AG04450 (cell line): ENCODE data around the gene MRPL22. TPM values are rescaled to one million over a fixed set of nuclear protein-coding genes. Genes with fewer than 3 reads are reported as not detected.

ENCODE experiments used
- CTCF ChIA-PET: fragments of 300-600, 350-600 bp; formaldehyde crosslinking; extraction: SDS; loops from one replicate; lab custom pipeline; 2022; ENCODE audit warnings: antibody characterized with exemption, inconsistent platforms; lab: Charles Lee
- POLR2A ChIA-PET: fragments of 350-600 bp; formaldehyde crosslinking; extraction: SDS; loops from one replicate; lab custom pipeline; 2021; ENCODE audit warnings: antibody characterized with exemption, inconsistent platforms; lab: Yijun Ruan, JAX
- DNase-seq: peaks from one replicate; pipeline ENCODE4 v3.0.0-alpha.2; 2011; ENCODE audit warnings: low read depth, low spot score
- H3K27ac ChIP-seq: one replicate; pipeline ENCODE4 v1.5.1; 2012; ENCODE audit warnings: low read depth, low read length, control low read depth
- H3K27me3 ChIP-seq: one replicate; pipeline ENCODE4 v1.6.0; 2012; ENCODE audit warnings: low read length; ENCODE audit not compliant: control insufficient read depth, insufficient read depth
- H3K4me3 ChIP-seq: 2 replicates; pipeline ENCODE4 v1.5.1; 2011; ENCODE audit warnings: mild to moderate bottlenecking, low read depth, low read length, control low read depth
- H3K9me3 ChIP-seq: 2 replicates; pipeline ENCODE4 v1.5.1; 2012; ENCODE audit warnings: low read length; ENCODE audit not compliant: control insufficient read depth, insufficient read depth
- polyA plus RNA-seq: library from polyadenylated mRNA; depleted of rRNA; stranded (reverse); fragments of >200 nt; gene quantifications from 2 replicates; pipeline ENCODE4 v1.2.3, GENCODE V29; 2011
- TF ChIP-seq, protein P1 (sequence below): IDR thresholded peaks from 2 replicates; pipeline ENCODE4 v1.5.1; 2011; ENCODE audit warnings: low read depth, low read length, control low read depth, inconsistent platforms

MRPL22 gene
- polyA plus RNA-seq, 1 experiment = 47.3 TPM

DNA sequence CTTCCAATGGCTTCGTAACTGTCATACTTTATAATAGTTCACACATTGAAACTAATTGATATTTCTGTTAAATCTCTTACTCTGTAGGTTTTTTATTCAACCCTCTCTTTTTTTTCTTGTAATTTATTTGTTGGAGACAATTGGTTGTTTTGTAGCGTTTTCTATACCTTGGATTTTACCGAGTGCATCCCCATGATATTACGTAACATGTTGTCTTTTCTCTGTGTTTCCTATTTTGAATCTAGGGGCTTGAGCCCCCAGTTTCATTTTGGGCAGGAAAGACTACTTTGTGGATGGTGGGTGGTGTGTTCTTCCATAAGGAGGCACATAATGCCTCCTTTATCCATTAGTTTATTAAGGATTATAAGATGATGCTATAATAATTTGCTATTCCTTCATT is 7.4 kb downstream of the MRPL22 start:
- Histone ChIP-seq H3K4me3 (no peak overlapping the region), H3K27ac (no peak overlapping the region), H3K9me3 (no peaks in the 10 kb centered on the region), H3K27me3 (no peaks in the 10 kb centered on the region)
- ChIA-PET POLR2A (no interaction called here), CTCF (no interaction called here)
- TF ChIP-seq, protein P1, sequence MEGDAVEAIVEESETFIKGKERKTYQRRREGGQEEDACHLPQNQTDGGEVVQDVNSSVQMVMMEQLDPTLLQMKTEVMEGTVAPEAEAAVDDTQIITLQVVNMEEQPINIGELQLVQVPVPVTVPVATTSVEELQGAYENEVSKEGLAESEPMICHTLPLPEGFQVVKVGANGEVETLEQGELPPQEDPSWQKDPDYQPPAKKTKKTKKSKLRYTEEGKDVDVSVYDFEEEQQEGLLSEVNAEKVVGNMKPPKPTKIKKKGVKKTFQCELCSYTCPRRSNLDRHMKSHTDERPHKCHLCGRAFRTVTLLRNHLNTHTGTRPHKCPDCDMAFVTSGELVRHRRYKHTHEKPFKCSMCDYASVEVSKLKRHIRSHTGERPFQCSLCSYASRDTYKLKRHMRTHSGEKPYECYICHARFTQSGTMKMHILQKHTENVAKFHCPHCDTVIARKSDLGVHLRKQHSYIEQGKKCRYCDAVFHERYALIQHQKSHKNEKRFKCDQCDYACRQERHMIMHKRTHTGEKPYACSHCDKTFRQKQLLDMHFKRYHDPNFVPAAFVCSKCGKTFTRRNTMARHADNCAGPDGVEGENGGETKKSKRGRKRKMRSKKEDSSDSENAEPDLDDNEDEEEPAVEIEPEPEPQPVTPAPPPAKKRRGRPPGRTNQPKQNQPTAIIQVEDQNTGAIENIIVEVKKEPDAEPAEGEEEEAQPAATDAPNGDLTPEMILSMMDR = no peak
- no peak for DNase-seq

DNA sequence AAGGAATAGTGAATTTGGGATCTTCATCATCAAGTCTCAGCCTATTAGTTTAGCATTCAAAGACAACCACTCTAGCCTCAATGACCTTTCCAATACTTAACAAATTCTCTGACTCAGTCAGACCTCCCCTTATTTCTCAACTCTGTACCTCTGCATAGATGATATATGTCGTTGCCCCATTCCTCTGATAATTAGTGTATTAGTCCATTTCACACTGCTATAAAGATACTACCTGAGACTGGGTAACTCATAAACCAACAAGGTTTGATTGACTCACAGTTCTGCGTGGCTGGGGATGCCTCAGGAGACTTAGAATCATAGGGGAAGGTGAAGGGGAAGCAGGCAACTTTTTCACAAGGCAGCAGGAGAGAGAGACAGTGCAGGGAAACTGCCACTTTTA is 8.9 kb downstream of the MRPL22 start:
- no peak overlapping the region for H3K4me3 ChIP-seq
- H3K9me3 ChIP-seq = no peaks in the 10 kb centered on the region
- POLR2A ChIA-PET = no interaction called here
- CTCF ChIA-PET = interaction anchor here (1.2 kb wide), 1 partner anchor 10 kb away, joined by 3 read pairs; no protein-coding TSS in a partner anchor
- DNase-seq = no peak
- H3K27me3 ChIP-seq = no peaks in the 10 kb centered on the region
- no peak overlapping the region for H3K27ac ChIP-seq
- TF ChIP-seq, protein P1 = no peak

DNA sequence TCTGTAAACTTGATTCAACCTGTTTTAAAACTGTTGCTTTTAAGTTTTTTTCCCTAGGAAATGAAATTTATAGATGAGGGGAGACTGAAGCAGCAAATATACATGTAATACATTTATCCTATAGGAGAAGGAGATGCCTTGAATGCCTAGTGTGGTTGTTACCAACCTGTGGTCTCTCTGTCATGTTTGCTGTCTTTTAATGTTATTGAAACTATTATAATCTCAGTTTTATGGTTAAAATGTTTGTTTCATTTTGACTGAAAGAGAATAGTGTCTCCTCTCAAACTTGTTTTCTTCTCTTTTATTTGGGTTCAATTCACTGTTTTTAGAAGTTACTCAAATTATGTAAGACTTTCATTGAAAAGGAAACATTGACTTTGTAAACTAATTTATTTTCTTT is 15.8 kb downstream of the MRPL22 start:
- CTCF ChIA-PET = interaction anchor here (1.4 to 1.8 kb wide), 2 partner anchors 11 to 16 kb away, joined by 6 to 10 read pairs; no protein-coding TSS in a partner anchor
- H3K27me3 ChIP-seq = no peaks in the 10 kb centered on the region
- DNase-seq = no peak
- H3K27ac ChIP-seq = no peak overlapping the region
- TF ChIP-seq, protein P1 = no peak
- H3K9me3 ChIP-seq = no peaks in the 10 kb centered on the region
- no peak overlapping the region for H3K4me3 ChIP-seq
- POLR2A ChIA-PET = no interaction called here

GRCh38 chr5:154962494-154962893 is 21.6 kb downstream of the MRPL22 start:
- no peaks in the 10 kb centered on the region for H3K27me3 ChIP-seq
- no peak overlapping the region for H3K4me3 ChIP-seq
- ChIA-PET POLR2A (no interaction called here), CTCF (interaction anchor here (5.1 kb wide), 1 partner anchor 10 kb away, joined by 29 read pairs; no protein-coding TSS in a partner anchor)
- TF ChIP-seq, protein P1 = no peak
- H3K9me3 ChIP-seq = no peaks in the 10 kb centered on the region
- no peak for DNase-seq
- H3K27ac ChIP-seq = no peak overlapping the region

DNA sequence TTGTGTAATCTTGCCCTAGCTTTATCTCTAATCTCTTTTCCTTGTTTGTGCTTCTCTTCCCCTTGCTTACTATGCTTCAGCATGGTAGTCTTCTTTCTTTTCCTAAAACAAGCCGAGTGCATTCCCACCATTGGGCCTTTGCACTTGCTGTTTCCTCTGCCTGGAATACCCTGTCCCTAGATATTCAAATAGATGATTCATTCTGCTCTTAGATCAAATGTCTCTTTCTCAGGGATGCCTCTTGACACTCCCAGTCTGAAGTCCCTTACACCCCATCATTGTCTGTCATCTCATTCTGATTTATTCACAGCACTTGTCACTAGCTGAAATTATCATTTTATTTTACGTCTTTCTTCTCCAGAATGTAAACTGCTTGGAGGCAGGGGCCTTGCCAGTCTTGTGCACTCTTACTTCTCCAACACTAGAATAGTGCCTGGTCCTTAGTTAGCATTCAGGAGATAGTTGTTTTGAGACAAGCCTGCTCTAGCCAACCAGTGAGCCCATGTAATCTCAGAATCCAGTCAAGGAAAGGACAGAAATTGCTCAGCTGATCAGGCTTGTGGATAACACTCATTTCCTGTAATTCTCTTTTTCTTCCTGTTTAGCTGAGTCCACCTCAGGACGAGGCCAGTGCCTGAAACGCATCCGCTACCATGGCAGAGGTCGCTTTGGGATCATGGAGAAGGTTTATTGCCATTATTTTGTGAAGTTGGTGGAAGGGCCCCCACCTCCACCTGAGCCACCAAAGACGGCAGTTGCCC is 25.4 kb downstream of the MRPL22 start:
- CTCF ChIA-PET = interaction anchor here (0.6 to 1.7 kb wide), 4 partner anchors 20 to 181 kb away, joined by 3 to 7 read pairs (median 4); no protein-coding TSS in a partner anchor
- POLR2A ChIA-PET = no interaction called here
- Histone ChIP-seq H3K9me3 (no peaks in the 10 kb centered on the region), H3K27me3 (no peaks in the 10 kb centered on the region), H3K27ac (no peak overlapping the region), H3K4me3 (no peak overlapping the region)
- DNase-seq = no peak
- TF ChIP-seq, protein P1 = no peak
